NCI-H2081 treated with DMSO at 0.1 percent for 48 hours (cell line): ENCODE results near the gene TTC7B.
"Not testable (repeated sequence)": the region's sequence is repeated elsewhere in the genome, so short reads cannot be mapped to it uniquely, and the experiment has no call there.

ENCODE experiments used
- DNase-seq: peaks from one replicate; lab custom pipeline; 2025; lab: John Stamatoyannopoulos, UW

TTC7B gene

GRCh38 chr14:90830931-90831701, 14.9 kb upstream of the TTC7B start:
- DNase-seq = no peak

GRCh38 chr14:90829677-90830076, 13.4 kb upstream of the TTC7B start:
- DNase-seq = no peak

- DNase-seq = no peak
Measured at GRCh38 chr14:90828642-90829487, 12.6 kb upstream of the TTC7B start.

- peak; percentile 84 for DNase-seq
Measured at GRCh38 chr14:90827919-90828610, 11.8 kb upstream of the TTC7B start.

GRCh38 chr14:90823542-90823941, 7.3 kb upstream of the TTC7B start:
- not testable (repeated sequence) for DNase-seq

GRCh38 chr14:90820958-90821357, 4.7 kb upstream of the TTC7B start:
- no peak for DNase-seq

GRCh38 chr14:90819734-90820393, 3.6 kb upstream of the TTC7B start:
- DNase-seq = no peak

GRCh38 chr14:90818715-90819114, 2.5 kb upstream of the TTC7B start:
- no peak for DNase-seq

- DNase-seq = no peak
Measured at GRCh38 chr14:90816681-90817436, 629 bp upstream of the TTC7B start.

GRCh38 chr14:90815572-90815821, 733 bp downstream of the TTC7B start:
- DNase-seq = no peak

- DNase-seq = no peak
Measured at GRCh38 chr14:90814806-90815571, 1.2 kb downstream of the TTC7B start.

GRCh38 chr14:90813442-90813841, 2.8 kb downstream of the TTC7B start:
- DNase-seq = no peak

GRCh38 chr14:90812109-90812508, 4.1 kb downstream of the TTC7B start:
- no peak for DNase-seq

GRCh38 chr14:90811641-90812040, 4.6 kb downstream of the TTC7B start:
- DNase-seq = no peak

GRCh38 chr14:90810806-90811205, 5.4 kb downstream of the TTC7B start:
- no peak for DNase-seq

- DNase-seq = no peak
Measured at GRCh38 chr14:90809530-90810312, 6.5 kb downstream of the TTC7B start.

- DNase-seq = no peak
Measured at GRCh38 chr14:90808759-90809529, 7.3 kb downstream of the TTC7B start.

- no peak for DNase-seq
Measured at GRCh38 chr14:90807060-90807459, 9.2 kb downstream of the TTC7B start.
